H1 (cell line): ENCODE results near the gene APMAP.

ENCODE experiments used
- BACH1 ChIP-seq: IDR thresholded peaks from 2 replicates; pipeline ENCODE4 v1.6.1; 2012; ENCODE audit warnings: low read length, improper control_type of control experiment
- CEBPB ChIP-seq: IDR thresholded peaks from 2 replicates; pipeline ENCODE4 v1.6.1; 2012; ENCODE audit warnings: low read depth, low read length
- CHD1 ChIP-seq: IDR thresholded peaks from 2 replicates; pipeline ENCODE4 v1.6.1; 2012; ENCODE audit warnings: low read depth, low read length, improper control_type of control experiment
- CHD2 ChIP-seq: IDR thresholded peaks from 2 replicates; pipeline ENCODE4 v1.6.1; 2012; ENCODE audit warnings: low read length, improper control_type of control experiment
- EP300 ChIP-seq, 2 experiments: IDR thresholded peaks; 1 replicate in 1 of 2; 2 replicates in 1 of 2; pipeline ENCODE4 v1.6.1; 2011 to 2012; ENCODE audit warnings: low read depth in 2 of 2, low read length in 2 of 2, mild to moderate bottlenecking in 2 of 2, borderline replicate concordance in 1 of 2, inconsistent platforms in 1 of 2, moderate library complexity in 1 of 2
- GABPA ChIP-seq: IDR thresholded peaks from 2 replicates; pipeline ENCODE4 v1.6.1; 2011; ENCODE audit warnings: mild to moderate bottlenecking, low read length, moderate library complexity, borderline replicate concordance; ENCODE audit not compliant: insufficient read depth
- GTF2F1 ChIP-seq: IDR thresholded peaks from 2 replicates; pipeline ENCODE4 v1.6.1; 2012; ENCODE audit warnings: low read depth, low read length, improper control_type of control experiment, borderline replicate concordance
- PHF8 ChIP-seq: fragments of 200-600 bp; sonication (generic); conservative IDR thresholded peaks from 2 replicates; pipeline ENCODE4 v1.7.1; 2012; ENCODE audit warnings: low read depth, mild to moderate bottlenecking, inconsistent platforms, low read length, moderate library complexity
- SP1 ChIP-seq: IDR thresholded peaks from 2 replicates; pipeline ENCODE4 v1.6.1; 2011; ENCODE audit warnings: low read depth, low read length
- TEAD4 ChIP-seq: IDR thresholded peaks from 2 replicates; pipeline ENCODE4 v1.6.1; 2012; ENCODE audit warnings: low read depth, low read length, inconsistent platforms, mixed read lengths
- TF ChIP-seq, protein P1 (sequence below), 3 experiments: IDR thresholded peaks; 1 replicate in 2 of 3; 2 replicates in 1 of 3; pipeline versions ENCODE4 v1.5.1 to v1.6.1; 2011; ENCODE audit warnings: low read length in 3 of 3, mild to moderate bottlenecking in 3 of 3, inconsistent platforms in 2 of 3, low read depth in 1 of 3, moderate library complexity in 1 of 3; ENCODE audit not compliant: insufficient read depth in 1 of 3; ENCODE audit errors: control extremely low read depth in 1 of 3

DNA sequence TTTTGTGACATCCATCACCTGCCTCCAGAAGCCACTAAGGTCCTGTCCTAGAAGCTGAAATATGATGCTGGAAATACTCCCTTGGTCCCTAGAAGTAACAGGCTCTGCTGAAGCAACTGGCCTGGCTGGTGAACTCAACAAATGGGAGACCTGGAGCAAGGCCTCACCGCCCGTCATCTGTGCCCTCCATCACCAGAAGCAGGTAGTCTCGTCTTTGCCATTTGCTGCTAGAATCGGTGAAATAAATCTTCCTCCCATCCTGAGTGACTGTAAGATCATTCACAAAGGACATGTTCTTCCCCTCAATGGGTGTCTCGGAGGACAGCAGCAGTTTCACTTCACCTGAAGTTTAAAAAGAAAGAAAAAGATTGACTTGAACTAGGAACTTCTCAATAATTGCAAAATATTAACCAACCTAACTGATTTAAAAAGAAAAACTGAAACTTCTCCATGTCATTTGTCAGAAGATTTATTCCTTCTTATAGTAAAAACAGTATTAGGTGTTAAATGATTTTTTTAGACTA lies 22.5 kb downstream of the APMAP start:
- TF ChIP-seq GTF2F1 (no peak), BACH1 (no peak), CEBPB (no peak), PHF8 (no peak), CHD1 (no peak), GABPA (no peak), SP1 (no peak), EP300 (IDR thresholded peaks at IDR 0.05; ENCODE audit: borderline replicate concordance in 1 of 2, low read depth in 2 of 2, low read length in 2 of 2) (no peak), CHD2 (no peak), TEAD4 (no peak)
- TF ChIP-seq, protein P1, sequence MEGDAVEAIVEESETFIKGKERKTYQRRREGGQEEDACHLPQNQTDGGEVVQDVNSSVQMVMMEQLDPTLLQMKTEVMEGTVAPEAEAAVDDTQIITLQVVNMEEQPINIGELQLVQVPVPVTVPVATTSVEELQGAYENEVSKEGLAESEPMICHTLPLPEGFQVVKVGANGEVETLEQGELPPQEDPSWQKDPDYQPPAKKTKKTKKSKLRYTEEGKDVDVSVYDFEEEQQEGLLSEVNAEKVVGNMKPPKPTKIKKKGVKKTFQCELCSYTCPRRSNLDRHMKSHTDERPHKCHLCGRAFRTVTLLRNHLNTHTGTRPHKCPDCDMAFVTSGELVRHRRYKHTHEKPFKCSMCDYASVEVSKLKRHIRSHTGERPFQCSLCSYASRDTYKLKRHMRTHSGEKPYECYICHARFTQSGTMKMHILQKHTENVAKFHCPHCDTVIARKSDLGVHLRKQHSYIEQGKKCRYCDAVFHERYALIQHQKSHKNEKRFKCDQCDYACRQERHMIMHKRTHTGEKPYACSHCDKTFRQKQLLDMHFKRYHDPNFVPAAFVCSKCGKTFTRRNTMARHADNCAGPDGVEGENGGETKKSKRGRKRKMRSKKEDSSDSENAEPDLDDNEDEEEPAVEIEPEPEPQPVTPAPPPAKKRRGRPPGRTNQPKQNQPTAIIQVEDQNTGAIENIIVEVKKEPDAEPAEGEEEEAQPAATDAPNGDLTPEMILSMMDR (IDR thresholded peaks at IDR 0.05; ENCODE audit: control extremely low read depth in 1 of 3, insufficient read depth in 1 of 3, low read depth in 1 of 3, low read length in 3 of 3) = no peak
